ENCODE results near the gene HIKESHI.
A peak's percentile ranks its signal among the peaks of the same experiment; 100 is the strongest.
"Not testable (repeated sequence)": the region's sequence is repeated elsewhere in the genome, so short reads cannot be mapped to it uniquely, and the experiment has no call there.

The HIKESHI gene

DNA sequence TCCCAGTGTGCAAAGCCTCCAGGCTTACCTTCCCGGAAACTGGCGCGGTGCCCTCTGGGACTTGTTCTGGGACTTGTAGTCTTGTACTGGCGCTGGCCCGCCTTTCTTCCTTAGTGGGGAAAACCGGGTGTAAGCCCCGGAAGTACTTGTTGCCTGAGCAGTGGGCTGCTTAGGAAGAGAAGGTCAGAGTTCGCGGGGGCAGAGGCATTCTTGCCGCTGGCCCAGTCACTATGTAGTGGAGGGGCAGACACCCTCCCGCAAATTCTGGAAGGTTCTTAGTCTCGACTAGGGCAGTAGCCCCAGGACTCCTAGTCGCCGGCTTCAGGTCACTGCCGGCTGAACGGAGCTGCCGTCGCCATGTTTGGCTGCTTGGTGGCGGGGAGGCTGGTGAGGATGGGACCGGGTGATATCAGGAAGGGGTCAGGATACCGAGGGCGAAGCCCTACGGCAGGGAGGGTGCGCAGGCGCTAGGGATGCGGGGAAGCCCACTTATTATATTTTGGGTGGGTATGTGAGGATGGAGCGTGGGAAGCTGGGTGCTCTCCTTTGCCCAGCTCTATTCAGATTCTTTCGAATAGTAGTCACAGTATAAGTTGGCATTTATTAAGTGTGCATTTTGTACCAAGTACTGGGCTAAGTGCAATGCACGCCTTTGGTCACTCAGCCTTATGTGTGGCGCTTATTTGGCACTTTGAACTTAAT, at the start of gene HIKESHI:
TSS of gene HIKESHI (plus strand) at position 149 of the 702 bp plus-strand sequence. CDS start at position 358, 209 bp downstream.
- DNase-seq: peak; percentile 93

- DNase-seq: no peak
These were observed 46.1 kb upstream of the HIKESHI start for GRCh38 chr11:86255896-86256295.

DNA sequence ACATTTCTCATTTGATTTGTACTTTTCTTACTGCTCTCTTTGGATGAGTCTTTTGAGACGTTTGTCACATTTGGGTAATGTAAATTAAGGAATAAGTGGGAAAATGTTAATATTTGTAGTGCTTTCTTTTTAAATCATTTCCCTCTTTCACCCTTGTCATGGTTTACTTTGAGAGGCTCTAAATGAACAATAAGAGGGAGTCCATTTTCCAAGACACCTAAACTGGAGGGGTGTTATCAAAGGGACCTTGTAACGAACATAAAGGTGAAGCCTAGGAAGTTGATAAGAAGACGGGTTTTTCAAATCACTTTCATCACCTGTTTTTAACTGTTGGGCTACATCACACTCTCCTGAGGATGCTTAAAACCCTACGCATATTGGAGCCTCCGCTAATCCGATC, 45.4 kb upstream of the HIKESHI start:
- DNase-seq: no peak

DNA sequence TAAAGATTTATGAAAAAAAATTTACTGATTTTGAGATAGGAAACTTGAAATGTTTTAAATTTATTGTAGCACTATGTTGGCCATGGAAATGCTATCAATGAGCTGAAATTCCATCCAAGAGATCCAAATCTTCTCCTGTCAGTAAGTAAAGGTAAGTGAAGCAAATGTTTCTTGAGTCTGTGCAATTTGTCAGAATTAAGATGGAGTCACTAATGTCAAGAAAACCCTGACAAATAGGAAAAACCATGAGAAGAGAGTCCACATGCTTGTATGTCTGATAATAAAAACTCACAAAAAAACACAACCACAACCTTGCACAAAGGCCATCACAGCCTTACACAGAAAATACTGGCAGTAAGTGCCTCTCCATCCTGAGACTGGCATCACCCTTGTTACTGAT, 44.6 kb upstream of the HIKESHI start:
- no peak for DNase-seq

DNA sequence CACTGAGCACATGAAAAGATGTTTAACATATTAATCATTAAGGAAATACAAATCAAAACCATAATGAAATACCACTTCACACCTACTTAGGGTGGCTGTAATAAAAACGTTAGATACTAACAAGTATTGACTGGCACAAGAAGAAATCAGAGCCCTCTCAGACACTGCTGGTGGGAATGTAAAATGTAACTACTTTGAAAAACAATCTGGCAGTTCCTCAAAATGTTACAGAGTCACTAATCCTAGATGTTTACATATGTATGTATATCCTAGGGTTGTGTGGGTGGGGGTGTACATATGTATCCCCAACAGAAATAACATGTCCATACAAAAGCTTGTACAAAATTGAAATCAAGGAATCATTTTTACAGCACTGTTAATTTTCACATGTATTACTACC, 42.3 kb upstream of the HIKESHI start:
- DNase-seq: no peak

- no peak for DNase-seq
These were observed 40.7 kb upstream of the HIKESHI start for GRCh38 chr11:86261328-86261727.

GRCh38 chr11:86262387-86262786, 39.7 kb upstream of the HIKESHI start:
- no peak for DNase-seq

DNA sequence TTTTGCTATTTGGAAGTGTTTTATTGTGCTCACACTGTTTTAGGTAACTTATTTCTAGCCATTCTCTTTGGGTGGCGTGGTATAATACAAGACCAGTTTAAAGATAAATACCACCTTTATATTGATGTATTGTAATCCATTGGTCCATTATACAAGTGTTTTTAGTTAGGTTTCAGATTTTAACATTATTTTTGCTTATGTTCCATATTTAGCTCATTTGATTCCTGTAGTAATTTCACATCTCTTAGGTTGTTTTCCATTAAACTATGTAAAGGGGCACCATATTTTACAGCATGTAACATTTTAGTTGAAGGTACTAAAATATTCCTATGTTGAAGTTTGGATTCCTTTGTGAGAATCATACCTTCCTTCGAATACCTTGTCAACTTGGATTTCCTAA, 37.4 kb upstream of the HIKESHI start:
- DNase-seq: no peak

DNA sequence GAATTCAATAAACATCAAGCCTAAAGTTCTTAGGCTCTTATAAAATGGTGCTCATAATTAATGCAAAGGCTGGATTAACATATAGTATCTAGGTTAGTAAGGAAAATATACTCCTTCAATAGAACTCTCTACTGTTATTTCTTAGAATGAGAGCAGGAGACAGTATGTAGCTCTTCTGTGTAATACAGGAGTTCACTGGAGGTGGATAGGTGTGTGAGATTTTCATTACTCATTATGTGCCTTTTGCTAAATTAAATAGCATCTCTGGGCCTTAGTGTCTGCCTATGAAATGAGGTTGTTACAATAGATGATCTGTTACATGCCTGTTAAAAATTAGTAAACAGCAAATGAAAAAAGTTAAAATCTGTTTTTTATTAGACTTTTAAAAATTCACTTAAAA, 36.8 kb upstream of the HIKESHI start:
- no peak for DNase-seq

- DNase-seq: no peak
These were observed 32.4 kb upstream of the HIKESHI start for GRCh38 chr11:86269645-86270044.

DNA sequence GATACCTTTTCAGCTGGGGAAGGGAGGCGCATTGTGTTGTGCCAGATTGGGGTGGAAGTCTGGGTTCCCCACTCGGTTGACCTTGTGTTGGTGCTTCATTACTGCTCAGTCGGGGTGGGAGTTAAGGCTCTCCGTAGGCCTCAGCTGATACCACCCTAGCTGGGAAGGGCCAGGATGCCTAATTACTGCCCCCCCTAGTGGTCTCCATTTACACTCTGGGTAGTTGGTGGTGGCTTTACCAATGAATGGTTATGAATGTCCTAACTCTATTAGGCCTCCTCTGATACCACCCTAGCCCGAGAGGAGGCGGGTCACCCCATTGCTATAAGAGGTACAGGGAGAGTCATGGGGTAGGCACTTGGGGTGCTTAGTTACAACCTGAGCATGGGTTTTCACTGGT, 27.5 kb upstream of the HIKESHI start:
- DNase-seq: no peak

DNA sequence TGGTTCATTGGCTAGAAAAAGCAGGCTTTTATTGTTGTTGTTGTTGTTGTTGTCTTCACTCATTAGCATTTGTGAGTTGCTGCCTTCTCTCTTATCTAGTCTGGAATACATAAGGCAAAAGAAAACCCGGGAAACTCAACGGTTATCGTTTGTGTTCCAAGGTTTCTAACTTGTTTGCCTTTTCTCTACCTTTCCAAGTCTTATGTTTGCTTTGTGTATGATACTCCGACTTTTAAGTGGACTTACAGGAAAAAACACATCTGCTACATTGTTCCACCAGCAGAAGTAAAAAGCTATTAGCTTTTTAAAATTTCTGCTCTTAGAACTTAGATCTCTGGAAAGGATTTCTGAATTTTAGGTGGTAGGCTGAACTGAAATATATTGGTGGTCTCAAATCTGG, 27.0 kb upstream of the HIKESHI start:
- DNase-seq: no peak

- DNase-seq: no peak
These were observed 26.3 kb upstream of the HIKESHI start for GRCh38 chr11:86275493-86276370.

GRCh38 chr11:86277741-86278140, 24.3 kb upstream of the HIKESHI start:
- DNase-seq: no peak

- DNase-seq: no peak
These were observed 23.8 kb upstream of the HIKESHI start for GRCh38 chr11:86278226-86278625.

- no peak for DNase-seq
These were observed 22.3 kb upstream of the HIKESHI start for GRCh38 chr11:86279747-86280146.

DNA sequence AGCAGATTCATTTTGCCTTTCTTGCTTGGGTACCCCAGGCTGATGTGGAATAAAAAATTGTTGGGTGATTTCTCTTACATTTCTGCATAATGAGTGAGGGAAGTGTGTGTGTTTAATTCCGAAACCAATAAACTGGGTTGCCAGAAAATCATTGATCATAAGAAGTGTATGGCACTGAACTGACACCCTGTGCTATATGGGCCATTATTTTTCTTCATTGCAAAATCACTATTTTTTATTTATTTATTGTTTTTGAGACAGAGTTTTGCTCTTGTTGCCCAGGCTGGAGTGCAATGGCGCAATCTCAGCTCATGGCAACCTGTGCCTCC, 14.6 kb upstream of the HIKESHI start:
- no peak for DNase-seq

DNA sequence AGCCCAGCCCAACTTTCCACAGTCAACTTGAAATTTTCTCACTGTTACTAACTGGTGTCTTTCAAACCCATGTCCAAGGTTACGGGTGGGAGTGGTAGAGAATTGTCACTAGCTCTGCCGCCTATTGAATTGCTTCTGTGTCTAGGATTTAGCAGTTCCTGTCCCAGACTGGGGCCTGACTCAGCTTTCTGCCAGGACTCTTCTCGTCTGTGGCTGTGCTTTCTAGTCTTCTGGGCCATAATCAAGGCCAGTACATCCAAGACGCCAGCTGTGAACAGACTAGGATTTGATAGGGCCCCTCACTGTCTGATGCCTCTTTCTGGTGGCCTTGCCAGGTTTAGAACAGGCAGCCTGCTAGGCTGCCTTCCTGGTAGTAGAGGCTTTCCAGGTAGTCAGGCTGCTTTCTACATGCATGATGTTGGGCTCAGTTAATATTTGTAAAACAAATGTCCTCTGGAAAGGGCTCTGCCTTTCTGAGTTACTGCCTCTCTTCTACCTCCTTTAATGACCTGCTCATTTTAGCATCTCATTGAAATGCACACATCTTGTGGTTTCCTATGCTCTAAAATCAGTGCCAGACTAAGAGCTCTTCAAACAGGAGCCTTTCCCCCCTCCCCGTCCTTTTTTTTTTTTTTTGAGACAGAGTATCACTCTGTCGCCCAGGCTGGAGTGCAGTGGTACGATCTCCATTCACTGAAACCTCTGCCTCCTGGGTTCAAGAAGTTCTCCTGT, 13.1 kb upstream of the HIKESHI start:
- no peak for DNase-seq

- not testable (repeated sequence) for DNase-seq
These were observed 12.3 kb upstream of the HIKESHI start for GRCh38 chr11:86289508-86290280.

- DNase-seq: peak; percentile 31
These were observed 10.4 kb upstream of the HIKESHI start for GRCh38 chr11:86291466-86292262.

- no peak for DNase-seq
These were observed 9.0 kb upstream of the HIKESHI start for GRCh38 chr11:86292912-86293616.
